B cell (primary cell): ENCODE data around the gene BCL10.

Experiments
- CTCF ChIP-seq: fragments of 200-600 bp; IDR thresholded peaks from one replicate; pipeline ENCODE4 v1.8.0; 2022; ENCODE audit warnings: antibody characterized with exemption, mild to moderate bottlenecking
- EZH2 ChIP-seq: IDR thresholded peaks from 2 replicates; pipeline ENCODE4 v1.6.1; 2012; ENCODE audit warnings: borderline replicate concordance, low read depth, mild to moderate bottlenecking, moderate library complexity, low read length; ENCODE audit not compliant: insufficient read depth, poor library complexity, severe bottlenecking

- TF ChIP-seq CTCF = no peak
- TF ChIP-seq EZH2 = no peak
These were observed 18.6 kb upstream of the BCL10 start for GRCh38 chr1:85295006-85295431.
